Measurements from ENCODE around the gene TAF5L. TPM values are rescaled to one million over a fixed set of nuclear protein-coding genes. Genes with fewer than 3 reads are reported as not detected.

TAF5L gene
- total RNA-seq, 2 donors from 2014 or later, result 26.5 to 30.7 TPM

DNA sequence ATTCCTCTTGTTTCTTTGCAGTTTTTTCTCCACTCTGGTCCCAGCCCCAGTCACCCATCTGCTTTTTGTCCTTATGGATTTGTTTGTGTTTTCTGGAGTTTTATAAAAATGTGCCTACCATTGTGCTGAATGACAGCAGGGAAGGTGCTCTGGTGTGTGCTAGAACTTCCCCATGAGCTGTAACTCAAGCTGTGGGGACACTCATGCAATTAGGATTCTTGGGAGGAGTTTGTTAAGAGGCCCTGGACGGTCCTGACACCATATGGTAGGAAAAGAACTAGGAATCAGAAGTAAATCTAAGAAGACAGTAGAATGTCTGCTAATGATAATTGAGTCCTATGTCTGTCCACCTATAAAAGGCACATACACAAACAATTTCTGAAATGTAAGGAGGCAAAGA, 27.5 kb upstream of the TAF5L start:
- no peaks in the 10 kb centered on the region for H3K9me3 Mint-ChIP-seq

DNA sequence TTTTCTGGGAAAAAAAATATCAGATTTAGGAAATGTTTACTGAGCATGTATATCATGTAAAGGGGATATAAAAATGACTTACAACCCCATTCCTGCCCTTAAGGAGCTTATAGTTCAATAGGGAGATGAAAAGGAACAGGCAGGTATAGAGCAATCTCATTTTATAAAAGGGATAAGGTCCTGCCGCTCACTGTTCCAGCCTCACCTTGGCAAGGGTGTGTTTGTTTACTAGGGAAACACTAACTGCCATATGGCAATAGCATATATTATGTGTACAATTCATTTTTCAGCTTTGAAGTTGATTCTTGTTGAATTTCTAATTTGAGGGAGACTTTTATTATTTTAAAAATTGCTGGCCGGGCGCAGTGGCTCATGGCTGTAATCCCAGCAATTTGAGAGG, 25.6 kb upstream of the TAF5L start:
- no peak for DNase-seq (ENCODE audit: low spot score)
- H3K27ac Mint-ChIP-seq, result no peak overlapping the region
- H3K36me3 Mint-ChIP-seq, result peaks cover 6% of the 10 kb centered on the region
- H3K9me3 Mint-ChIP-seq, result no peaks in the 10 kb centered on the region
- no peak for ATAC-seq
- H3K27me3 Mint-ChIP-seq, result no peaks in the 10 kb centered on the region
- H3K4me1 Mint-ChIP-seq (ENCODE audit: low read depth in 2 of 2), result no peaks in the 10 kb centered on the region
- H3K4me3 Mint-ChIP-seq, result no peak overlapping the region

More for the DNA sequence above, 27.5 kb upstream of the TAF5L start:
- H3K4me3 Mint-ChIP-seq, result no peak overlapping the region
- H3K36me3 Mint-ChIP-seq, result peaks cover 6% of the 10 kb centered on the region
- no peaks in the 10 kb centered on the region for H3K4me1 Mint-ChIP-seq (ENCODE audit: low read depth in 2 of 2)
- H3K27me3 Mint-ChIP-seq, result no peaks in the 10 kb centered on the region
- no peak for ATAC-seq
- no peak for DNase-seq (ENCODE audit: low spot score)
- no peak overlapping the region for H3K27ac Mint-ChIP-seq

DNA sequence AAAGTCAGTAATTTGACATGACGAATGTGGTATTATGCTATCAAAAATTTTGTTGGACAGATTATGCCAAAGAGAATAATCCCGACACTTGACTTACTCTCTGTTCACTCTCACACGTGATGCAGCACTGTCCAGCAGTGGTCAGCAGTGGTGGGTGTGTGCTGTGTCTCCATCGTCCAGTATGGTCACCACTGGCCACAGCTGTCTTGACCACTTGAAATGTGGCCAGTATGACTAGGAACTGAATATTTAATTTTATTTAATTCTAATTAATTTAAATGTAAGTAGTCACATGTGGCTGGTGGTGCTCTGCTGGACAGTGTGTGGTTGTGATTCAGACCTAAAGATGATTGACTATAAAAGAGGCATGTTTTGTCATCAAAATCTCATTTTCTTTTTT, 24.1 kb upstream of the TAF5L start:
- Mint-ChIP-seq H3K4me3 (no peak overlapping the region), H3K27ac (no peak overlapping the region), H3K27me3 (no peaks in the 10 kb centered on the region), H3K36me3 (peaks cover 6% of the 10 kb centered on the region), H3K4me1 (ENCODE audit: low read depth in 2 of 2) (no peaks in the 10 kb centered on the region), H3K9me3 (no peaks in the 10 kb centered on the region)
- no peak for ATAC-seq
- DNase-seq (ENCODE audit: low spot score), result no peak

DNA sequence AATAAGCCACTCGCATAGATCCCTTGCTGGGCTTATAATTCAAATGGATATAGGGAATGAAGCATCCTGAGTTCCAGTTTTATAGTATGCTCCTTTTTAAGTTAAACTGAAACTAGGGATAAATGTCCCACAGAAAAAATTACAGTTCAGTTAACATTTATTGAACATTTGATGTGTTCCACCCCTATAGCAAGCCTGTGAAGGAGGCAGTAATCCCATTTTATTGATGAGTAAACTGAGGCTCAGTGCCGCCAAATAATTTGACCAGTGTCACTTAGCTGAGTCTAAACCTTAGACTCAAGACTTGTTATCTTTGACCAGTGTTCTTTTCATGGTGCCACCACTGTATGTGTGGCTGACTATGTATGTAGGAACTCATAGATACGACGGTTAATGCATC, 22.5 kb upstream of the TAF5L start:
- H3K9me3 Mint-ChIP-seq, result no peaks in the 10 kb centered on the region

DNA sequence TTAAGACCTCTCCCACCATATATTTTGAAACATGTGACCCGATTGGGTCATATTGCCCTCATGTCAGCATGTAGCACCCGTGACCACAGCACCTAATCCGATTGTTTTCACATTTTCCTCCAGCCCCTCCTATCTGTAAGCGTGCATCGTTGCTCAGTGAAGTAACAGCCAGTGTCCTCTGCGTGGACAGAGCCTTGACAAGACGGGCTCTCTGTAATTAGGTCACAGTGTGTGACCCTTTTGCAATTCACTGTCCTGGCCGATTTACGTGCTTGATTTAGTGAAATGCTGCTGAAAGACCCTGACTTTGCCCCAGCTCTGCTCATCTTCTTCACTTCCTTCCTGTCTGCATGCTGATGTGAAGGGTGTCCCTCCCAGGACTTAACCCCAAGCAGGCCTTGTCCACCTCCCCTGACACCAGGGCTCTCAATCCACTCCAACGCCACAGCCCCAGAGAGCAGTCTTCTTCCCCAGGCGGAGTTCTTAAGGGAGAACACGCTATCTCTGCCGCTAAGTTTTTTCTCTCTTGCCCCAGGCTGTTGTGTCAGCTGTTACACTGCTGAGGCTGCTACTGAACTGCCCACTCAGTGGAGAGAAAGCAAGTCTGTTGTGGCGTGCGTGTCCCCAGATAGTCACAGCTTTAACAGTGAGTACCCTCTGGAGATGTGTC, 19.5 kb upstream of the TAF5L start:
- ATAC-seq, result no peak
- Mint-ChIP-seq H3K4me3 (no peak overlapping the region), H3K27ac (no peak overlapping the region), H3K4me1 (ENCODE audit: low read depth in 2 of 2) (peaks cover 0 to 2% of the 10 kb centered on the region in 2 donors), H3K27me3 (no peaks in the 10 kb centered on the region), H3K9me3 (no peaks in the 10 kb centered on the region), H3K36me3 (peaks cover 5% of the 10 kb centered on the region)
- DNase-seq (ENCODE audit: low spot score), result no peak

More for the DNA sequence above, 22.5 kb upstream of the TAF5L start:
- DNase-seq (ENCODE audit: low spot score), result no peak
- no peaks in the 10 kb centered on the region for H3K27me3 Mint-ChIP-seq
- H3K27ac Mint-ChIP-seq, result no peak overlapping the region
- no peak overlapping the region for H3K4me3 Mint-ChIP-seq
- H3K36me3 Mint-ChIP-seq, result peaks cover 5% of the 10 kb centered on the region
- ATAC-seq, result no peak
- no peaks in the 10 kb centered on the region for H3K4me1 Mint-ChIP-seq (ENCODE audit: low read depth in 2 of 2)

DNA sequence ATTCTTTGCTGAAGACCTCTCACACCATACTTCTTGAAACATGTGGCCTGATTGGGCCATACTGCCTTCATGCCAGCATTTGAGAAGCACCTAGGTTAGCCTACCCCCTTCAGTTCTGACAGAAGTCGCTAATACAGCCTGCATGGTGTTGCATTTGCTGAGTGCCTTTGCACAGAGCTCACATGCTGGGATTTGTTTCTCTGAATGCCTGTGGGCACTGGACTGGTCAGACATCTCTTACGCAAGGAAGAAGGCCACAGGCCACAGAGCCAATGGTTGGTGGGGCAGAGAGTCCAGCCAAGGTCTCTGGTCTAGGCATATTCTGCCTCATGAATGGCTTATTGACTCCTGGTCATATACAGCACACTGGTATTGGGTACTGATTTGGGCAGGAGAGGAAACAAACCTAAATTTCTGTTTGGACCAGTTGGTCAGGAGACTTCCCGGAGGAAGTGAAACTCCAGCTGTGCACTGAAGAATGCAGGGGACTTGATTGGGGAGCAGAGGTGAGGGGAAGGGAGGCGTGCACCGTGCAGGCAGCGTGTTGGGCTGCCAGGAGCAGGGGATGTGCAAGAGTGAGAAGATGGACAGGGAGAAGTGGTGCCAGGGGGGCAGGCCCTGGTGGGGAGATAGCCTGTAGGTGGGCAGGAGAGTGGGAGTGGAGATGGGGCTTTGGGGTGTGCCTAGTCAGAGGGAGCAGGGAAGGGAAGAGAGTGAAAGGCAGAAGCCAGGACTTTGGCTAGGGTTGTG, 18.2 kb upstream of the TAF5L start:
- Mint-ChIP-seq H3K27me3 (no peaks in the 10 kb centered on the region), H3K27ac (no peak overlapping the region), H3K9me3 (no peaks in the 10 kb centered on the region), H3K4me3 (no peak overlapping the region), H3K4me1 (ENCODE audit: low read depth in 2 of 2) (peaks cover 0 to 6% of the 10 kb centered on the region in 2 donors), H3K36me3 (peaks cover 5% of the 10 kb centered on the region)
- ATAC-seq, result no peak
- DNase-seq (ENCODE audit: low spot score), result no peak

DNA sequence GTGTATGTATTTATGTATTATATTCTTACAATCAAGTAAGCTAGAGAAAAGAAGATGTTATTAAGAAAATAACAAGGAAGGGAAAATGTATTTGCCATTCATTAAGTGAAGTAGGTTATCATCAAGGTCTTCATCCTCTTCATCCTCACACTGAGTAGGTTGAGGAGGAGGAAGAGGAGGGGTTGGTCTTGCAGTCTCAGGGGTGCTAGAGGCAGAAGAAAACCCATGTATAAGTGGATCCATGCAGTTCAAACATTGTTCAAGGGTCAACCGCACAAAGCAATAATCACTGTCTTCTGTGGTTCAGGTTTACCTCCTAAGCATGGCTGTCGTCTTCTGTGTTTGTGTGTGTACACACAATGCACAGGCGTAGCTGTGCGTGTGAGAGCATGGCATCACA, 17.0 kb upstream of the TAF5L start:
- Mint-ChIP-seq H3K36me3 (peaks cover 5% of the 10 kb centered on the region), H3K27ac (no peak overlapping the region)

DNA sequence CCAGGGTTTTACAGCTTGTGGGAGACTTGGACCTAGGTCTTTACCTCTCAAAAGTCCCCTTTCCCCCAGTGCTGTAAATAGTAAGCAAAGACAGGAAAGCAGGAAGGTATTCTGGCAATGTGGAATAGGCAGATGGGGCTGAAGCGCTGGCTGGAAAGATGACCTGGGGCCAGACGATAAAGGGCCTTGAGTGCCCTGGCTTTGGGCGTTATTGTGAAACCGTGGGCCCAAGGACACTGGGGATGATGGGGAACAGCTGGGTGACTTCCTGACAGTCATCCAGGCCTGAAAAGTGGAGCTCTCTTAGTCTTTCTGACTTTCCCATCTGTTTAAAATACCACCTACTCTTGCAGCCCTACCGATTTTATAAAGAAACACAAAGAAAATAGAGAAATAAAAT, 16.5 kb upstream of the TAF5L start:
- Mint-ChIP-seq H3K4me3 (no peak overlapping the region), H3K9me3 (no peaks in the 10 kb centered on the region), H3K36me3 (peaks cover 5% of the 10 kb centered on the region), H3K27ac (no peak overlapping the region), H3K4me1 (ENCODE audit: low read depth in 2 of 2) (peaks cover 0 to 6% of the 10 kb centered on the region in 2 donors), H3K27me3 (no peaks in the 10 kb centered on the region)
- ATAC-seq (no peak), DNase-seq (ENCODE audit: low spot score) (no peak)

More for the DNA sequence above, 17.0 kb upstream of the TAF5L start:
- H3K9me3 Mint-ChIP-seq, result no peaks in the 10 kb centered on the region
- H3K4me1 Mint-ChIP-seq (ENCODE audit: low read depth in 2 of 2), result peaks cover 0 to 6% of the 10 kb centered on the region in 2 donors
- ATAC-seq, result no peak
- no peak overlapping the region for H3K4me3 Mint-ChIP-seq
- no peak for DNase-seq (ENCODE audit: low spot score)
- no peaks in the 10 kb centered on the region for H3K27me3 Mint-ChIP-seq

DNA sequence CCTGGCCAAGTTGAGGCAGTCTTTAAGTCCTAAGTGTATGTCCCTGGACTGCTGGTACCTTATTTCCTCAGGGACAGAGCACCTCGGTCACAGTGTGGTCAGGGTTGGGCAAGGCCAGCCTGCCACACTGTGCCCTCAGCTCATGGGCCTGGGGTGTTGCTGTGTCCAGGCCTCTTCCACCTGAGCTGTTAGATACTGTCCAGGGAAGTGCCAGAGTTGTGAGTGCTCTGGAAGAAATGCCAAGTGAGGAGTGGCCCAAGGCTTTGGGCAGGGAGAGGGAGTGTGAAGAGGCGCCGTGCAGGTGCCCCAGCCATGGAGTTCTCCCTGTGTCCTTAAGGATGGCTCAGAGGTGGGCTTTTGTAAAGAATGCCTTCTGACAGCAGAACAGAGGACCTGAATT, 15.4 kb upstream of the TAF5L start:
- Mint-ChIP-seq H3K4me3 (no peak overlapping the region), H3K9me3 (no peaks in the 10 kb centered on the region), H3K27ac (no peak overlapping the region), H3K27me3 (no peaks in the 10 kb centered on the region), H3K4me1 (ENCODE audit: low read depth in 2 of 2) (peaks cover 0 to 6% of the 10 kb centered on the region in 2 donors), H3K36me3 (peaks cover 5% of the 10 kb centered on the region)
- ATAC-seq, result peak in 1 of 2 donors; percentile 33
- DNase-seq (ENCODE audit: low spot score), result no peak

DNA sequence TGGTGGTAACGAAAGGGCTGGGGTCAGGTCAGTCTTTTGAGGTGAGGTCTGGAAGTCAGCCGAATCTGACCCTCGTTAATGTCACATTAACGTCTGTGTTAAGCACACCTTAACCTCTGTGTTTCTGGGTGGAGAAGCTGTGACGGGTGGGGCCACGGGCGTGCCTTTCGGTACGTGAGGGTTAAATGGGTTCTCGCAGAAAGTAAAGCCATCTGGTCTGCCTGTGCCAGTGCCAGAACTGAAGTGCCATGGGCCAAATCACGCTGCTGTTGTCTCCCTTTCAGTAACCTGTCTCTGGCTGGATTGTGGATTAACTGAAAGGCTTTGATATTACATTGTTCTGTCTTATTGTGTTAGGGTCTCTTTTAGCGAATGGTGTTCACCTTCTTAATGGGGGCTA, 14.5 kb upstream of the TAF5L start:
- Mint-ChIP-seq H3K36me3 (peaks cover 8% of the 10 kb centered on the region), H3K27ac (no peak overlapping the region), H3K4me1 (ENCODE audit: low read depth in 2 of 2) (peaks cover 0 to 6% of the 10 kb centered on the region in 2 donors), H3K27me3 (no peaks in the 10 kb centered on the region), H3K4me3 (no peak overlapping the region), H3K9me3 (no peaks in the 10 kb centered on the region)
- no peak for DNase-seq (ENCODE audit: low spot score)
- no peak for ATAC-seq

DNA sequence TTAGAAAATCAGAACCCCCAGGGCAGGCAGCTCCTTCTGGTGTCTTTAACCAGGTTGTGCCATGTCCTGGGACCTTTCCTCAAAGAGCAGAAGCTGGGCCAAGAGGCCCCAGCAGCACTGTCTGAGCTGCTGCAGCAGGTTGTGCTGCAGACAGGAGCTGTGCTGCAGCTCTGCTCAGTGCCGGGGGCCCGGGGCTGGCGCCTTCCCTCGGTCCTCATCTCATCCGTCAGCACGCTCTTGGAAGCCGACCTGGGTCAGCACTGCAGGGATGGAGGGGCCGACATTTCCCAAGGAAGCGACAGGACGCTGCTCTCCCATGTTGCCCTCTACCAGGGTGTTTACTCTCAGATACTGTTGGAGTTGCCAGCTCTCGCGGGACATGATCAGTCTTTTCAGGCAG, 11.8 kb upstream of the TAF5L start:
- ATAC-seq, result no peak
- Mint-ChIP-seq H3K27ac (no peak overlapping the region), H3K4me1 (ENCODE audit: low read depth in 2 of 2) (peaks cover 0 to 6% of the 10 kb centered on the region in 2 donors), H3K9me3 (no peaks in the 10 kb centered on the region), H3K36me3 (peaks cover 4% of the 10 kb centered on the region), H3K4me3 (no peak overlapping the region), H3K27me3 (no peaks in the 10 kb centered on the region)
- no peak for DNase-seq (ENCODE audit: low spot score)

DNA sequence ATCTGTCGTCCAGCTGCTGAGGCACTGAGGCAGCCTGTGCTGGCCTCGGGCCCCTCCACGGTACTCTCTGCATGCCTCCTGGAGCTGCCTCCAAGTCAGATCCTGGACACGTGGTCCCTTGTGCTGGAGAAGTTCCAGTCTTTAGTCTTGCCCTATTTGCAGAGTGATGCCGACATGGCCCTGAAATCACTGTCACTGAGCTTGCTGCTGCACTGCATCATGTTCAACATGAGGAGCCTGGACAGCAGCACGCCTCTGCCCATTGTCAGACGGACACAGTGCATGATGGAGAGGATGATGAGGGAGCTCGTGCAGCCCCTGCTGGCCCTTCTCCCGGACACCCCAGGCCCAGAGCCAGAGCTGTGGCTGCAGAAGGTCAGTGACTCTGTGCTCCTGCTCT, 10.1 kb upstream of the TAF5L start:
- Mint-ChIP-seq H3K4me1 (ENCODE audit: low read depth in 2 of 2) (peaks cover 6 to 11% of the 10 kb centered on the region in 2 donors), H3K27ac (no peak overlapping the region), H3K4me3 (no peak overlapping the region), H3K9me3 (no peaks in the 10 kb centered on the region), H3K27me3 (no peaks in the 10 kb centered on the region), H3K36me3 (peaks cover 8% of the 10 kb centered on the region)
- no peak for ATAC-seq
- DNase-seq (ENCODE audit: low spot score), result no peak

DNA sequence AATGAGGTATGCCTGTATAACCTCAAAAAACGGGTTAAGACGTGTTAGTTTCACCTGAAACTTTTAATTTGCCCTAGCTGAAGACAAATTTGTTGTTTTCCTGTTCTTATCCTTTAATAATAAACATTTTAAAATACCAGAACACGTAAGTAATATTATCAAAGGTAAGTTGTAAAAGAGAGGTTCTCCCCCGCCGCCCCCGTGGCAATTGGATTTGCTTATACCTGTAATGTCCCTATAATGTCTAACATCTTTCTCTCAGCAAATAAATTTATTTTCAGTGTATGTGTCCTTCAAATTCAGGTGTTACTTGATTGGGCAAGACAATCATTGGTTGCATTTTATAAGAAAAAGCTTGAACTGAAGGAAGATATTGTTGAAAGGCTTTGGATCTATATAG, 6.0 kb upstream of the TAF5L start:
- DNase-seq (ENCODE audit: low spot score) (no peak), ATAC-seq (no peak)
- Mint-ChIP-seq H3K36me3 (peaks cover 18% of the 10 kb centered on the region), H3K9me3 (no peaks in the 10 kb centered on the region), H3K27ac (no peak overlapping the region), H3K4me3 (no peak overlapping the region), H3K4me1 (ENCODE audit: low read depth in 2 of 2) (peaks cover 10 to 22% of the 10 kb centered on the region in 2 donors), H3K27me3 (no peaks in the 10 kb centered on the region)

DNA sequence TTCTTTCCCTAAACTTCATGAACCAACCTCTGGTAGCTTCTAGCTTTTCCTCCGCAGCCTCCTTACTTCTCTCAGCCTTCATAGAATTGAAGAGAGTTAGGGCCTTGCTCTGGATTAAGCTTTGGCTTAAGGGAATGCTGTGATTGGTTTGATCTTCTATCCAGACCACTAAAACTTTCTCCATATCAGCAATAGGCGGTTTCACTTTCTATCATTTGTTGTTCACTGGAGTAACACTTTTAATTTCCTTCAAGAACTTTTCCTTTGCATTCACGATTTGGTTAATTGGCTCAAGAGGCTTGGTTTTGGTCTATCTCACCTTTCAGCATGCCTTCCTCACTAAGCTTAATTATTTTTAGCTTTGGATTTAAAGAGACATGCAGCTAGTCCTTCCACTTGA, 5.2 kb upstream of the TAF5L start:
- Mint-ChIP-seq H3K4me3 (no peak overlapping the region), H3K9me3 (no peaks in the 10 kb centered on the region), H3K27ac (no peak overlapping the region), H3K4me1 (ENCODE audit: low read depth in 2 of 2) (peaks cover 16 to 27% of the 10 kb centered on the region in 2 donors), H3K27me3 (no peaks in the 10 kb centered on the region), H3K36me3 (peaks cover 18% of the 10 kb centered on the region)
- ATAC-seq (no peak), DNase-seq (ENCODE audit: low spot score) (no peak)
